Sigmoid colon (tissue), 3 donors: ENCODE data around the gene UBL4B.

Source experiments
- POLR2A ChIP-seq, 2 donors: fragments of 450-650 bp; IDR thresholded peaks; one replicate each; pipeline ENCODE4 v1.6.1; 2016; ENCODE audit warnings: antibody characterized with exemption in 2 of 2, mild to moderate bottlenecking in 2 of 2, moderate library complexity in 2 of 2
- TF ChIP-seq, protein P1 (sequence below), 4 experiments: fragments of 450-650 bp in 3 of 4; fragments of 200-600 bp in 1 of 4; IDR thresholded peaks; one replicate each; pipeline ENCODE4 v1.5.1; 2016 to 2019; ENCODE audit warnings: antibody characterized with exemption in 4 of 4, mild to moderate bottlenecking in 3 of 4, moderate library complexity in 2 of 4

DNA sequence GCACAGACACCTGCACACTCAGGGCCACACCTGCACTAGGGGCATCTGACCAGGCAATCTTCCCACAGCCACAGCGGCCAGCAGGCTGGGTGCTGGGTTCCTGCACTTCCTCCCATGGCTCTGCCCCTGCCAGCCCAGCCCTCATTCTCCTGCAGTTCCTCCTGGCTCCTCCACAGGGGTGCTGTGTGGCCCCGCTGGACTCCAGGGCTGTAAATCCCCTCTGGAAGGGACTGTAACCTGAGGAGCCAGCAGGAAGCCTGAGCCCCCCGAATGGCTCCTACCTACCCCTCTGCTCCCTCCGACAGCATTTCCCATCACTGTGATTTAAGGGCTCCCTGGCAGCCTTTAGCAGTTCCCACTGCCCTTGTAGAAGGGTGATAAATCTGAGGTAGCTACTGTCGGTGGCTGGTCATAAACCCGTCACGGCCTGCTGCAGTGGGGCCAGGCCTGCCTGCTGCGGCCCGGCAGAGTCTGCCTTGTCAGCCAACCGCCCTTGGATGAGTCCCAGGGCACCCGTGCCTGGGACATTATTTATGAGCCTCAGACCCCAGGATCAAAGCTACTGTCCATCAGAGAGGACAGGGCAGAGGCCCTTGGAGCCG is 8.8 kb downstream of the UBL4B start:
- TF ChIP-seq, protein P1, sequence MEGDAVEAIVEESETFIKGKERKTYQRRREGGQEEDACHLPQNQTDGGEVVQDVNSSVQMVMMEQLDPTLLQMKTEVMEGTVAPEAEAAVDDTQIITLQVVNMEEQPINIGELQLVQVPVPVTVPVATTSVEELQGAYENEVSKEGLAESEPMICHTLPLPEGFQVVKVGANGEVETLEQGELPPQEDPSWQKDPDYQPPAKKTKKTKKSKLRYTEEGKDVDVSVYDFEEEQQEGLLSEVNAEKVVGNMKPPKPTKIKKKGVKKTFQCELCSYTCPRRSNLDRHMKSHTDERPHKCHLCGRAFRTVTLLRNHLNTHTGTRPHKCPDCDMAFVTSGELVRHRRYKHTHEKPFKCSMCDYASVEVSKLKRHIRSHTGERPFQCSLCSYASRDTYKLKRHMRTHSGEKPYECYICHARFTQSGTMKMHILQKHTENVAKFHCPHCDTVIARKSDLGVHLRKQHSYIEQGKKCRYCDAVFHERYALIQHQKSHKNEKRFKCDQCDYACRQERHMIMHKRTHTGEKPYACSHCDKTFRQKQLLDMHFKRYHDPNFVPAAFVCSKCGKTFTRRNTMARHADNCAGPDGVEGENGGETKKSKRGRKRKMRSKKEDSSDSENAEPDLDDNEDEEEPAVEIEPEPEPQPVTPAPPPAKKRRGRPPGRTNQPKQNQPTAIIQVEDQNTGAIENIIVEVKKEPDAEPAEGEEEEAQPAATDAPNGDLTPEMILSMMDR (IDR thresholded peaks at IDR 0.05), result no peak
- no peak for TF ChIP-seq POLR2A (IDR thresholded peaks at IDR 0.05)
